Stimulated activated naive B cell treated with anti-CD40 and anti-IgM and Interleukin-4, amounts not matched to agents 10 μg/mL and 1 μg/mL and 100 μg/mL, for 72 hours (primary cell): ENCODE data around the gene XAB2.

Source experiments
- ATAC-seq, 2 donors: fragments of 150-1000 bp; cut with Tn5 transposase; replicated peaks; 2 replicates each; pipeline ENCODE4 v1.10.0; 2021; ENCODE audit warnings: moderate library complexity in 1 of 2
- DNase-seq: peaks from one replicate; pipeline ENCODE4 v3.0.0; 2021
- H3K27ac Mint-ChIP-seq: one replicate; pipeline ENCODE4 v1.8.0; 2022; ENCODE audit warnings: mild to moderate bottlenecking, mixed read lengths
- H3K27me3 Mint-ChIP-seq, 2 donors: one replicate each; pipeline ENCODE4 v1.8.0; 2022; ENCODE audit warnings: mixed read lengths in 2 of 2
- H3K36me3 Mint-ChIP-seq, 2 donors: one replicate each; pipeline ENCODE4 v1.8.0; 2022; ENCODE audit warnings: mixed read lengths in 2 of 2, mild to moderate bottlenecking in 1 of 2
- H3K4me1 Mint-ChIP-seq, 2 donors: one replicate each; pipeline ENCODE4 v1.8.0; 2022; ENCODE audit warnings: mixed read lengths in 2 of 2, mild to moderate bottlenecking in 1 of 2
- H3K4me3 Mint-ChIP-seq, 2 donors: one replicate each; pipeline ENCODE4 v1.8.0; 2022; ENCODE audit warnings: mild to moderate bottlenecking in 2 of 2, mixed read lengths in 2 of 2, moderate library complexity in 1 of 2
- H3K9me3 Mint-ChIP-seq, 2 donors: one replicate each; pipeline ENCODE4 v1.8.0; 2022; ENCODE audit warnings: mixed read lengths in 2 of 2, mild to moderate bottlenecking in 1 of 2

Gene XAB2

DNA sequence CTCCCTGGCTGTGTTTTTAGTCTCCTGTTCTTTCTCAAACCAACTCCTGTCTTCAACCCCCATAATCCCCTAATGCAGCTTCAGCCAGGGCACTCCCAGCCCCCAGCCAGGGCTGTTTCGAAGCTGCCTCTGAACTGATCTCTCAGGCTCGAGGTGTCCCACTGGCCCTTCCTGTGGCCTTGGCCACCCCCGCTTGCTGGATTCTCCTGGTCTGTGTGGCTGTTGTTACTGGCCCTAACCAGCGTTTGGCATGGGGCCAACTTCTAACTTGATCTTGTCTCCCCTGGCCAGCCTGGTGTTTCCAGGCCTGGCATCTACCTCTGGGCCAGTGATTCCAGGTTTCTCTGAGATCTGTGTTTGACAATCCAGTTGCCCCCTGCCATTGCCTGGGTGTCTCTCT lies 11.0 kb downstream of the XAB2 start:
- Mint-ChIP-seq H3K9me3 (no peaks in the 10 kb centered on the region), H3K4me3 (no peak overlapping the region), H3K36me3 (peaks cover 45 to 56% of the 10 kb centered on the region in 2 donors), H3K4me1 (peaks cover 3 to 9% of the 10 kb centered on the region in 2 donors), H3K27ac (peak overlapping the region; percentile 70), H3K27me3 (no peaks in the 10 kb centered on the region)
- ATAC-seq: no peak
- DNase-seq: no peak

- Mint-ChIP-seq H3K9me3 (no peaks in the 10 kb centered on the region), H3K4me1 (peaks cover 3 to 5% of the 10 kb centered on the region in 2 donors), H3K4me3 (no peak overlapping the region), H3K27ac (no peak overlapping the region), H3K36me3 (peaks cover 39 to 50% of the 10 kb centered on the region in 2 donors), H3K27me3 (no peaks in the 10 kb centered on the region)
- no peak for ATAC-seq
- no peak for DNase-seq
Observed at GRCh38 chr19:7617735-7618134, 11.6 kb downstream of the XAB2 start.

GRCh38 chr19:7617172-7617571 lies 12.2 kb downstream of the XAB2 start:
- peaks cover 3 to 5% of the 10 kb centered on the region in 2 donors for H3K4me1 Mint-ChIP-seq
- H3K27me3 Mint-ChIP-seq: no peaks in the 10 kb centered on the region
- ATAC-seq: no peak
- H3K36me3 Mint-ChIP-seq: peaks cover 38 to 46% of the 10 kb centered on the region in 2 donors
- no peak overlapping the region for H3K4me3 Mint-ChIP-seq
- DNase-seq: no peak
- no peak overlapping the region for H3K27ac Mint-ChIP-seq
- no peaks in the 10 kb centered on the region for H3K9me3 Mint-ChIP-seq

DNA sequence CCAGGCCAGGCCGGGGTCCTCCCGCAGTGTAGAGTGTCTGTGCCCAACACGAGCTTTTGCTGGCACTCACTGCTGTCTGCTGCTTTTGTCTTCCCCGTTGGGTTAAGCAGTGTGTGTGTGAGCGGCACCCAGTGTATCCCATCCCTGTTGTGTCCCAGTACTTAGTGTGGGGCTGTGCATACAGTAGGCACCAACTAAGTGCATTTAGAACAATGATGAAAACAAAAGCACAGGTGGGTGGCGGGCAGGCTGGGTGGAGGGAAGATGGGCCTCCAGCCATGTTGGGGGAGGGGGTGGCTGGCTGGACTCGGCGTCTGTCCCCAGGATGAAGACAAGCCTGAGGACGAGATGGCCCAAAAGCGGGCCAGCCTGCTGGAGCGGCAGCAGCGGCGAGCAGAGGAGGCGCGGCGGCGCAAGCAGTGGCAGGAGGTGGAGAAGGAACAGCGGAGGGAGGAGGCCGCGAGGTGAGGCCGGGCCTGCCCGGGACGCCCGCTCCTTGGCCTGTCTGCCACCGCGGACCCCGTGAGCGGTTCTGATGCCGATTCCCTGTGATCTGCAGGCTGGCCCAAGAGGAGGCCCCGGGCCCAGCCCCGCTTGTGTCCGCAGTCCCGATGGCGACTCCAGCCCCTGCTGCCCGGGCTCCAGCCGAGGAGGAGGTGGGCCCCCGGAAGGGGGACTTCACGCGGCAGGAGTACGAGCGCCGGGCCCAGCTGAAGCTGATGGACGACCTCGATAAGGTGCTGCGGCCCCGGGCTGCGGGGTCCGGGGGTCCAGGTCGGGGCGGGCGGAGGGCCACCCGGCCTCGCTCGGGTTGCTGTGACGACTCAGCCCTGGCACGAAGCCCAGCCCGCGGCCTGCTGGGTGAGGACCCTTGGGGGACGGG lies 14.2 kb downstream of the XAB2 start:
- no peak for ATAC-seq
- H3K9me3 Mint-ChIP-seq: no peaks in the 10 kb centered on the region
- peaks cover 31 to 33% of the 10 kb centered on the region in 2 donors for H3K36me3 Mint-ChIP-seq

DNA sequence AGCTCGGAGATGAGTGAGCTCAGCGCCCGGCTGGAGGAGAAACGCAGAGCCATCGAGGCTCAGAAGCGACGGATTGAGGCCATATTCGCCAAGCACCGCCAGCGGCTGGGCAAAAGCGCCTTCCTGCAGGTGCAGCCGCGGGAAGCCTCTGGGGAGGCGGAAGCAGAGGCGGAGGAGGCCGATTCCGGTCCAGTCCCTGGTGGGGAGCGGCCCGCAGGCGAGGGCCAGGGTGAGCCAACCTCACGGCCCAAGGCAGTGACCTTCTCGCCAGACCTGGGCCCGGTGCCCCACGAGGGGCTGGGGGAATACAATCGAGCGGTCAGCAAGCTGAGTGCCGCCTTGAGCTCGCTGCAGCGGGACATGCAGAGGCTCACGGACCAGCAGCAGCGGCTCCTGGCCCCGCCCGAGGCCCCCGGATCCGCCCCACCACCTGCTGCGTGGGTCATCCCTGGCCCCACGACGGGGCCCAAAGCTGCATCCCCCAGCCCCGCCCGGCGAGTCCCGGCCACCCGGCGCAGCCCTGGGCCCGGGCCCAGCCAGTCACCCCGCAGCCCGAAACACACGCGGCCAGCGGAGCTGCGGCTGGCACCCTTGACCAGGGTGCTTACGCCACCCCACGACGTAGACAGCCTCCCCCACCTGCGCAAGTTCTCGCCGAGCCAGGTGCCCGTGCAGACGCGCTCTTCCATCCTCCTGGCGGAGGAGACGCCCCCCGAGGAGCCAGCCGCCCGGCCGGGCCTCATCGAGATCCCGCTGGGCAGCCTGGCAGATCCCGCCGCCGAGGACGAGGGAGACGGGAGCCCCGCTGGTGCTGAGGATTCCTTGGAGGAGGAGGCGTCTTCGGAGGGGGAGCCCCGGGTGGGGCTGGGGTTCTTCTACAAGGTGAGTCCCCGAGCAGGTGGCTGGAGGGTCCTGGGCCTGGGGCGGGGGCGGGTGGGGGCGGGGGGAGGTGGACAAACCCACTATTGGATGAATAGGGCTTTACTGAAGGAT lies 16.8 kb downstream of the XAB2 start:
- no peak for DNase-seq
- ATAC-seq: no peak
- peaks cover 0 to 5% of the 10 kb centered on the region in 2 donors for H3K27me3 Mint-ChIP-seq
- H3K9me3 Mint-ChIP-seq: no peaks in the 10 kb centered on the region
- H3K36me3 Mint-ChIP-seq: peaks cover 12 to 13% of the 10 kb centered on the region in 2 donors
- no peak overlapping the region for H3K4me3 Mint-ChIP-seq
- peaks cover 0 to 5% of the 10 kb centered on the region in 2 donors for H3K4me1 Mint-ChIP-seq
- H3K27ac Mint-ChIP-seq: no peak overlapping the region

More for the DNA sequence above, 14.2 kb downstream of the XAB2 start:
- no peak for DNase-seq
- no peaks in the 10 kb centered on the region for H3K27me3 Mint-ChIP-seq
- H3K4me1 Mint-ChIP-seq: peaks cover 3 to 5% of the 10 kb centered on the region in 2 donors
- H3K4me3 Mint-ChIP-seq: no peak overlapping the region
- no peak overlapping the region for H3K27ac Mint-ChIP-seq

- Mint-ChIP-seq H3K36me3 (peaks cover 4 to 5% of the 10 kb centered on the region in 2 donors), H3K4me1 (peaks cover 0 to 5% of the 10 kb centered on the region in 2 donors)
Observed at GRCh38 chr19:7611541-7612279, 17.6 kb downstream of the XAB2 start.

GRCh38 chr19:7610491-7611240 lies 18.7 kb downstream of the XAB2 start:
- ATAC-seq (no peak), DNase-seq (no peak)
- Mint-ChIP-seq H3K9me3 (peaks cover under 1 to 2% of the 10 kb centered on the region in 2 donors), H3K4me1 (peaks cover 0 to 5% of the 10 kb centered on the region in 2 donors), H3K36me3 (peaks cover 0 to under 1% of the 10 kb centered on the region in 2 donors), H3K4me3 (no peak overlapping the region), H3K27ac (no peak overlapping the region), H3K27me3 (peaks cover 2 to 7% of the 10 kb centered on the region in 2 donors)

More at GRCh38 chr19:7611541-7612279, 17.6 kb downstream of the XAB2 start:
- H3K27ac Mint-ChIP-seq: no peak overlapping the region
- no peak for DNase-seq
- H3K27me3 Mint-ChIP-seq: peaks cover 0 to 5% of the 10 kb centered on the region in 2 donors
- H3K4me3 Mint-ChIP-seq: no peak overlapping the region
- no peaks in the 10 kb centered on the region for H3K9me3 Mint-ChIP-seq
- no peak for ATAC-seq

GRCh38 chr19:7607874-7608560 lies 21.3 kb downstream of the XAB2 start:
- ATAC-seq (no peak), DNase-seq (no peak)
- Mint-ChIP-seq H3K36me3 (peaks cover 0 to 3% of the 10 kb centered on the region in 2 donors), H3K27ac (peak overlapping the region; percentile 62), H3K4me1 (peaks cover 0 to 3% of the 10 kb centered on the region in 2 donors), H3K9me3 (peaks cover 4 to 5% of the 10 kb centered on the region in 2 donors), H3K27me3 (peaks cover 18 to 33% of the 10 kb centered on the region in 2 donors), H3K4me3 (no peak overlapping the region)

GRCh38 chr19:7607212-7607873 lies 22.0 kb downstream of the XAB2 start:
- H3K9me3 Mint-ChIP-seq: peaks cover 4 to 5% of the 10 kb centered on the region in 2 donors
- H3K4me3 Mint-ChIP-seq: no peak overlapping the region
- peaks cover 0 to 3% of the 10 kb centered on the region in 2 donors for H3K4me1 Mint-ChIP-seq
- H3K27me3 Mint-ChIP-seq: peaks cover 19 to 40% of the 10 kb centered on the region in 2 donors
- H3K27ac Mint-ChIP-seq: no peak overlapping the region
- no peak for DNase-seq
- peaks cover 0 to 3% of the 10 kb centered on the region in 2 donors for H3K36me3 Mint-ChIP-seq
- no peak for ATAC-seq

- H3K27ac Mint-ChIP-seq: no peak overlapping the region
- H3K9me3 Mint-ChIP-seq: peaks cover 4 to 5% of the 10 kb centered on the region in 2 donors
- ATAC-seq (no peak), DNase-seq (no peak)
- H3K36me3 Mint-ChIP-seq: peaks cover 0 to 3% of the 10 kb centered on the region in 2 donors
- no peak overlapping the region for H3K4me3 Mint-ChIP-seq
- H3K4me1 Mint-ChIP-seq: peaks cover 0 to 3% of the 10 kb centered on the region in 2 donors
- H3K27me3 Mint-ChIP-seq: peaks cover 23 to 45% of the 10 kb centered on the region in 2 donors
Observed at GRCh38 chr19:7606289-7606688, 23.1 kb downstream of the XAB2 start.

GRCh38 chr19:7605490-7606222 lies 23.7 kb downstream of the XAB2 start:
- peak; percentile 64 to 66 for ATAC-seq
- H3K9me3 Mint-ChIP-seq: peaks cover 7 to 8% of the 10 kb centered on the region in 2 donors
- peaks cover 2 to 7% of the 10 kb centered on the region in 2 donors for H3K36me3 Mint-ChIP-seq
- H3K4me3 Mint-ChIP-seq: no peak overlapping the region
- H3K4me1 Mint-ChIP-seq: peaks cover 0 to 5% of the 10 kb centered on the region in 2 donors
- DNase-seq: no peak
- peaks cover 26 to 45% of the 10 kb centered on the region in 2 donors for H3K27me3 Mint-ChIP-seq
- no peak overlapping the region for H3K27ac Mint-ChIP-seq

DNA sequence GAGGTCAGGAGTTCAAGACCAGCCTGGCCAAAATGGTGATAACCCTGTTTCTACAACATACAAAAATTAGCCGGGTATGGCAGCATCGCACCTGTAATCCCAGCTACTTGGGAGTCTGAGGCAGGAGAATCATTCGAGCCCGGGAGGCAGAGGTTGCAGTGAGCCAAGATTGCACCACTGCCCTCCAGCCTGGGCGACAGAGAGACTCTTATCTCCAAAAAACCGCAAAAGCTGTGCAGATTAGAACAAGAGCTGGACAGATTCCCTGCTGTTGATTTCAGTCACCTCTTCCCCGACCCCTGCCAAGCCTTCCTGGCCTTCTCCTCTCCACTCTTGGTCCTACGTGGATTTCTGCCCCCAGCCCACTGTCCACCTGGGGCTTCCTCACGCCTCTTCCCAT lies 25.4 kb downstream of the XAB2 start:
- peaks cover 29 to 47% of the 10 kb centered on the region in 2 donors for H3K27me3 Mint-ChIP-seq
- H3K27ac Mint-ChIP-seq: no peak overlapping the region
- ATAC-seq: no peak

More for the DNA sequence above, 25.4 kb downstream of the XAB2 start:
- Mint-ChIP-seq H3K36me3 (peaks cover 2 to 7% of the 10 kb centered on the region in 2 donors), H3K4me3 (no peak overlapping the region), H3K4me1 (peaks cover 0 to 5% of the 10 kb centered on the region in 2 donors), H3K9me3 (peaks cover 7 to 9% of the 10 kb centered on the region in 2 donors)
- no peak for DNase-seq
